Activated naive CD4-positive, alpha-beta T cell treated with anti-CD3 and anti-CD28 coated beads, Interleukin-2, amount 50 U/mL, for 72 hours (primary cell): ENCODE results near the gene CYP27B1. TPM values are rescaled to one million over a fixed set of nuclear protein-coding genes. Genes with fewer than 3 reads are reported as not detected.
"Not testable (repeated sequence)": the region's sequence is repeated elsewhere in the genome, so short reads cannot be mapped to it uniquely, and the experiment has no call there.

Experiments used
- ATAC-seq, 2 donors: fragments of 150-1000 bp; cut with Tn5 transposase; 2 replicates each; pipeline ENCODE4 v1.10.0; 2021; ENCODE audit warnings: mild to moderate bottlenecking in 2 of 2, moderate library complexity in 2 of 2
- DNase-seq, 2 donors: peaks; one replicate each; pipeline ENCODE4 v3.0.0; 2021 to 2022; ENCODE audit warnings: low spot score in 2 of 2
- H3K27ac Mint-ChIP-seq, 2 donors: one replicate each; pipeline ENCODE4 v1.8.0; 2022; ENCODE audit warnings: mild to moderate bottlenecking in 2 of 2, mixed read lengths in 2 of 2
- H3K36me3 Mint-ChIP-seq, 2 donors: one replicate each; pipeline ENCODE4 v1.8.0; 2022; ENCODE audit warnings: mixed read lengths in 2 of 2
- H3K9me3 Mint-ChIP-seq, 2 donors: one replicate each; pipeline ENCODE4 v1.8.0; 2022; ENCODE audit warnings: mixed read lengths in 2 of 2
- total RNA-seq, 2 donors: library from RNA; stranded (reverse); gene quantifications; one replicate each; pipeline ENCODE4 v1.2.3, GENCODE V29; 2022

Gene CYP27B1
- total RNA-seq, 2 donors from 2014 or later = 7.6 to 14.7 TPM

GRCh38 chr12:57726151-57726883, 40.6 kb downstream of the CYP27B1 start:
- ATAC-seq (peak; percentile 27 to 58), DNase-seq (peak in 1 of 2 donors; percentile 39)
- peaks cover 6 to 11% of the 10 kb centered on the region in 2 donors for H3K36me3 Mint-ChIP-seq
- H3K27ac Mint-ChIP-seq = peak overlapping the region; percentile 79 to 88
- H3K9me3 Mint-ChIP-seq = no peaks in the 10 kb centered on the region

GRCh38 chr12:57725851-57726150, 41.1 kb downstream of the CYP27B1 start:
- Mint-ChIP-seq H3K9me3 (no peaks in the 10 kb centered on the region), H3K27ac (peak overlapping the region in 1 of 2 donors; percentile 79), H3K36me3 (peaks cover 4 to 6% of the 10 kb centered on the region in 2 donors)
- no peak for ATAC-seq
- DNase-seq = no peak

- no peaks in the 10 kb centered on the region for H3K9me3 Mint-ChIP-seq
- DNase-seq (no peak), ATAC-seq (peak in 1 of 2 donors; percentile 5)
- H3K36me3 Mint-ChIP-seq = peaks cover 4 to 6% of the 10 kb centered on the region in 2 donors
- H3K27ac Mint-ChIP-seq = peak overlapping the region; percentile 8 to 81
These were observed 41.7 kb downstream of the CYP27B1 start for GRCh38 chr12:57724936-57725740.

GRCh38 chr12:57724003-57724935, 42.6 kb downstream of the CYP27B1 start:
- Mint-ChIP-seq H3K27ac (peak overlapping the region; percentile 29 to 81), H3K9me3 (no peaks in the 10 kb centered on the region), H3K36me3 (peaks cover 4 to 10% of the 10 kb centered on the region in 2 donors)

GRCh38 chr12:57723630-57723962, 43.3 kb downstream of the CYP27B1 start:
- DNase-seq (no peak), ATAC-seq (no peak)
- peaks cover 4 to 14% of the 10 kb centered on the region in 2 donors for H3K36me3 Mint-ChIP-seq
- no peaks in the 10 kb centered on the region for H3K9me3 Mint-ChIP-seq
- peak overlapping the region; percentile 29 to 81 for H3K27ac Mint-ChIP-seq

More at GRCh38 chr12:57724003-57724935, 42.6 kb downstream of the CYP27B1 start:
- DNase-seq (no peak), ATAC-seq (peak in 1 of 2 donors; percentile 5)

- DNase-seq (no peak), ATAC-seq (no peak)
- peak overlapping the region; percentile 16 to 81 for H3K27ac Mint-ChIP-seq
- H3K9me3 Mint-ChIP-seq = no peaks in the 10 kb centered on the region
- peaks cover 7 to 14% of the 10 kb centered on the region in 2 donors for H3K36me3 Mint-ChIP-seq
These were observed 43.9 kb downstream of the CYP27B1 start for GRCh38 chr12:57722716-57723629.

GRCh38 chr12:57721846-57722608, 44.9 kb downstream of the CYP27B1 start:
- not testable (repeated sequence) for H3K9me3 Mint-ChIP-seq, ATAC-seq, DNase-seq
- peaks cover 6 to 14% of the 10 kb centered on the region in 2 donors for H3K36me3 Mint-ChIP-seq
- H3K27ac Mint-ChIP-seq = peak overlapping the region; percentile 29 to 70

- DNase-seq = no peak
- Mint-ChIP-seq H3K9me3 (no peaks in the 10 kb centered on the region), H3K27ac (peak overlapping the region; percentile 29 to 68), H3K36me3 (peaks cover 6 to 10% of the 10 kb centered on the region in 2 donors)
- ATAC-seq = peak in 1 of 2 donors; percentile 5
These were observed 46.0 kb downstream of the CYP27B1 start for GRCh38 chr12:57720606-57721595.

GRCh38 chr12:57719777-57720605, 46.9 kb downstream of the CYP27B1 start:
- Mint-ChIP-seq H3K36me3 (peaks cover 6 to 9% of the 10 kb centered on the region in 2 donors), H3K27ac (peak overlapping the region; percentile 27 to 90), H3K9me3 (no peaks in the 10 kb centered on the region)
- ATAC-seq (peak in 1 of 2 donors; percentile 14), DNase-seq (no peak)

- Mint-ChIP-seq H3K36me3 (peaks cover 6 to 9% of the 10 kb centered on the region in 2 donors), H3K27ac (peak overlapping the region in 1 of 2 donors; percentile 90)
- no peak for ATAC-seq
These were observed 48.0 kb downstream of the CYP27B1 start for GRCh38 chr12:57718641-57719528.

GRCh38 chr12:57717846-57718640, 48.8 kb downstream of the CYP27B1 start:
- H3K36me3 Mint-ChIP-seq = peaks cover 6 to 9% of the 10 kb centered on the region in 2 donors
- no peak for ATAC-seq
- DNase-seq = no peak
- no peak overlapping the region for H3K27ac Mint-ChIP-seq
- no peaks in the 10 kb centered on the region for H3K9me3 Mint-ChIP-seq

More at GRCh38 chr12:57718641-57719528, 48.0 kb downstream of the CYP27B1 start:
- DNase-seq = no peak
- H3K9me3 Mint-ChIP-seq = no peaks in the 10 kb centered on the region

- DNase-seq (no peak), ATAC-seq (no peak)
- Mint-ChIP-seq H3K9me3 (no peaks in the 10 kb centered on the region), H3K36me3 (peaks cover 6 to 10% of the 10 kb centered on the region in 2 donors), H3K27ac (no peak overlapping the region)
These were observed 49.7 kb downstream of the CYP27B1 start for GRCh38 chr12:57717131-57717530.
